PC-3 (cell line): Measurements from ENCODE around the gene CHSY1. TPM values are rescaled to one million over a fixed set of nuclear protein-coding genes. Genes with fewer than 3 reads are reported as not detected.

ENCODE experiments used
- ATAC-seq: fragments of 200-7000 bp; cut with Tn5 transposase; 2 replicates; pipeline ENCODE4 v1.9.1; 2020; ENCODE audit warnings: mild to moderate bottlenecking, moderate library complexity
- BruUV-seq: library from RNA; stranded (reverse); fragments of 400-500 nt; replicated peaks from 2 replicates; lab custom pipeline; 2021; lab: Mats Ljungman, UMichigan
- CTCF ChIA-PET: fragments of 300-600 bp; sonication (Branson Sonifier 250); formaldehyde crosslinking; loops from one replicate; lab custom pipeline; 2022; ENCODE audit warnings: antibody characterized with exemption; lab: Charles Lee
- POLR2A ChIA-PET: fragments of 300-600 bp; sonication (Branson Sonifier 250); formaldehyde crosslinking; loops from one replicate; lab custom pipeline; 2022; ENCODE audit warnings: antibody characterized with exemption; ENCODE audit not compliant: unreplicated experiment; lab: Charles Lee
- DNase-seq: peaks from one replicate; pipeline ENCODE4 v3.0.0-alpha.2; 2015
- H2AFZ ChIP-seq: fragments of 300-600 bp; sonication (generic); 2 replicates; pipeline ENCODE4 v1.6.0; 2016; ENCODE audit warnings: antibody characterized with exemption, low read length
- H3F3A ChIP-seq: fragments of 300-600 bp; sonication (generic); one replicate; pipeline ENCODE4 v1.6.0; 2017; ENCODE audit warnings: antibody characterized with exemption, low read length, control low read depth, mild to moderate bottlenecking; ENCODE audit not compliant: unreplicated experiment
- H3K27ac ChIP-seq: fragments of 300-600 bp; sonication (generic); 2 replicates; pipeline ENCODE4 v1.5.1; 2016; ENCODE audit warnings: mild to moderate bottlenecking, low read length
- H3K27me3 ChIP-seq: fragments of 300-600 bp; sonication (generic); 2 replicates; pipeline ENCODE4 v1.6.1; 2016; ENCODE audit warnings: low read length, mixed read lengths
- H3K36me3 ChIP-seq: fragments of 300-600 bp; sonication (generic); 2 replicates; pipeline ENCODE4 v1.6.1; 2016; ENCODE audit warnings: low read depth, mixed run types, low read length, mixed read lengths
- H3K4me1 ChIP-seq: fragments of 300-600 bp; sonication (generic); 2 replicates; pipeline ENCODE4 v1.5.1; 2016; ENCODE audit warnings: low read length; ENCODE audit not compliant: insufficient read depth
- H3K4me2 ChIP-seq: fragments of 300-600 bp; sonication (generic); 2 replicates; pipeline ENCODE4 v1.6.0; 2016; ENCODE audit warnings: low read length
- H3K4me3 ChIP-seq: fragments of 300-600 bp; sonication (generic); 2 replicates; pipeline ENCODE4 v1.5.1; 2016; ENCODE audit warnings: mild to moderate bottlenecking, low read length, mixed read lengths
- H3K79me2 ChIP-seq: fragments of 300-600 bp; sonication (generic); 2 replicates; pipeline ENCODE4 v1.6.1; 2017; ENCODE audit warnings: low read length, mixed read lengths
- H3K9ac ChIP-seq: fragments of 300-600 bp; sonication (generic); 2 replicates; pipeline ENCODE4 v1.6.0; 2016; ENCODE audit warnings: mild to moderate bottlenecking, low read length
- H3K9me2 ChIP-seq: fragments of 300-600 bp; sonication (generic); replicated peaks from 2 replicates; pipeline ENCODE4 v1.6.1; 2016; ENCODE audit warnings: mixed run types, low read length, mixed read lengths
- H3K9me3 ChIP-seq: fragments of 300-600 bp; sonication (generic); 2 replicates; pipeline ENCODE4 v1.6.1; 2016; ENCODE audit warnings: low read length, mixed read lengths
- H4K20me1 ChIP-seq: fragments of 300-600 bp; sonication (generic); 2 replicates; pipeline ENCODE4 v1.6.1; 2016; ENCODE audit warnings: low read length, mixed read lengths
- EZH2 ChIP-seq: fragments of 300-600 bp; sonication (generic); IDR thresholded peaks from one replicate; pipeline ENCODE4 v1.6.1; 2017; ENCODE audit warnings: antibody characterized with exemption, mild to moderate bottlenecking, low read length; ENCODE audit not compliant: unreplicated experiment
- EZH2phosphoT487 ChIP-seq: fragments of 300-600 bp; sonication (generic); IDR thresholded peaks from 2 replicates; pipeline ENCODE4 v1.6.1; 2018; ENCODE audit warnings: mild to moderate bottlenecking, antibody characterized with exemption, low read length, borderline replicate concordance
- intact Hi-C: fragments of 100-400 bp; cut with micrococcal nuclease; formaldehyde crosslinking; loops from 2 replicates; pipeline ENCODE4 v1.9.0; 2023
- total RNA-seq: library from RNA; depleted of rRNA; stranded (reverse); fragments of >200 nt; gene quantifications from 2 replicates; pipeline ENCODE4 v1.2.3, GENCODE V29; 2014
- TF ChIP-seq, protein P1 (sequence below): fragments of 300-600 bp; sonication (generic); conservative IDR thresholded peaks from 2 replicates; pipeline ENCODE4 v1.5.1; 2017; ENCODE audit warnings: antibody characterized with exemption, low read depth, mild to moderate bottlenecking, low read length

CHSY1 gene
- total RNA-seq, 1 experiment from 2014 or later, result 13.8 TPM

- ATAC-seq (no peak), DNase-seq (no peak)
- CTCF ChIA-PET, result no interaction called here
- Histone ChIP-seq H3K9me3 (no peaks in the 10 kb centered on the region), H3K36me3 (no peaks in the 10 kb centered on the region), H3K27me3 (no peaks in the 10 kb centered on the region), H3K9me2 (no peaks in the 10 kb centered on the region), H3K9ac (no peak overlapping the region), H4K20me1 (no peaks in the 10 kb centered on the region), H3K4me2 (no peak overlapping the region), H3K4me3 (no peak overlapping the region), H2AFZ (no peak overlapping the region), H3F3A (no peaks in the 10 kb centered on the region), H3K79me2 (no peaks in the 10 kb centered on the region), H3K4me1 (peaks cover 23% of the 10 kb centered on the region), H3K27ac (no peak overlapping the region)
- POLR2A ChIA-PET, result no interaction called here
- TF ChIP-seq EZH2 (no peak), EZH2phosphoT487 (no peak)
- TF ChIP-seq, protein P1, sequence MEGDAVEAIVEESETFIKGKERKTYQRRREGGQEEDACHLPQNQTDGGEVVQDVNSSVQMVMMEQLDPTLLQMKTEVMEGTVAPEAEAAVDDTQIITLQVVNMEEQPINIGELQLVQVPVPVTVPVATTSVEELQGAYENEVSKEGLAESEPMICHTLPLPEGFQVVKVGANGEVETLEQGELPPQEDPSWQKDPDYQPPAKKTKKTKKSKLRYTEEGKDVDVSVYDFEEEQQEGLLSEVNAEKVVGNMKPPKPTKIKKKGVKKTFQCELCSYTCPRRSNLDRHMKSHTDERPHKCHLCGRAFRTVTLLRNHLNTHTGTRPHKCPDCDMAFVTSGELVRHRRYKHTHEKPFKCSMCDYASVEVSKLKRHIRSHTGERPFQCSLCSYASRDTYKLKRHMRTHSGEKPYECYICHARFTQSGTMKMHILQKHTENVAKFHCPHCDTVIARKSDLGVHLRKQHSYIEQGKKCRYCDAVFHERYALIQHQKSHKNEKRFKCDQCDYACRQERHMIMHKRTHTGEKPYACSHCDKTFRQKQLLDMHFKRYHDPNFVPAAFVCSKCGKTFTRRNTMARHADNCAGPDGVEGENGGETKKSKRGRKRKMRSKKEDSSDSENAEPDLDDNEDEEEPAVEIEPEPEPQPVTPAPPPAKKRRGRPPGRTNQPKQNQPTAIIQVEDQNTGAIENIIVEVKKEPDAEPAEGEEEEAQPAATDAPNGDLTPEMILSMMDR, result no peak
- intact Hi-C loops, result no loop called here
- BruUV-seq, result no TSS peak
Measured at GRCh38 chr15:101131489-101132389, 120.1 kb downstream of the CHSY1 start.

- POLR2A ChIA-PET, result no interaction called here
- TF ChIP-seq EZH2 (no peak), EZH2phosphoT487 (no peak)
- TF ChIP-seq, protein P1, result no peak
- Histone ChIP-seq H3K9me2 (no peaks in the 10 kb centered on the region), H3K27ac (no peak overlapping the region), H3K4me2 (no peak overlapping the region), H2AFZ (no peak overlapping the region), H3K4me3 (no peak overlapping the region), H3K4me1 (peaks cover 35% of the 10 kb centered on the region), H3K9me3 (no peaks in the 10 kb centered on the region), H3K9ac (no peak overlapping the region), H3K27me3 (no peaks in the 10 kb centered on the region), H4K20me1 (no peaks in the 10 kb centered on the region), H3K79me2 (no peaks in the 10 kb centered on the region), H3F3A (no peaks in the 10 kb centered on the region), H3K36me3 (no peaks in the 10 kb centered on the region)
- no TSS peak for BruUV-seq
- ATAC-seq, result no peak
- DNase-seq, result no peak
- CTCF ChIA-PET, result no interaction called here
- intact Hi-C loops, result no loop called here
Measured at GRCh38 chr15:101129851-101130380, 121.9 kb downstream of the CHSY1 start.
